Fibroblast of villous mesenchyme (primary cell): Measurements from ENCODE around the gene BTBD9. TPM values are rescaled to one million over a fixed set of nuclear protein-coding genes. Genes with fewer than 3 reads are reported as not detected.

ENCODE experiments used
- DNase-seq: peaks from one replicate; pipeline ENCODE4 v3.0.0-alpha.2; 2010; ENCODE audit warnings: low read depth
- H3K4me3 ChIP-seq: 2 replicates; pipeline ENCODE4 v1.5.1; 2011; ENCODE audit warnings: low read depth, mild to moderate bottlenecking, low read length
- total RNA-seq: library from RNA; depleted of rRNA; stranded (reverse); fragments of >200 nt; gene quantifications from 2 replicates; pipeline ENCODE4 v1.2.3, GENCODE V29; 2012
- TF ChIP-seq, protein P1 (sequence below): IDR thresholded peaks from 2 replicates; pipeline ENCODE4 v1.5.1; 2012; ENCODE audit warnings: low read depth, mild to moderate bottlenecking, low read length; ENCODE audit not compliant: insufficient read depth

Gene BTBD9
- total RNA-seq, 1 donor: 12.1 TPM

GRCh38 chr6:38527371-38527770 lies 112.4 kb downstream of the BTBD9 start:
- no peak overlapping the region for H3K4me3 ChIP-seq
- TF ChIP-seq, protein P1, sequence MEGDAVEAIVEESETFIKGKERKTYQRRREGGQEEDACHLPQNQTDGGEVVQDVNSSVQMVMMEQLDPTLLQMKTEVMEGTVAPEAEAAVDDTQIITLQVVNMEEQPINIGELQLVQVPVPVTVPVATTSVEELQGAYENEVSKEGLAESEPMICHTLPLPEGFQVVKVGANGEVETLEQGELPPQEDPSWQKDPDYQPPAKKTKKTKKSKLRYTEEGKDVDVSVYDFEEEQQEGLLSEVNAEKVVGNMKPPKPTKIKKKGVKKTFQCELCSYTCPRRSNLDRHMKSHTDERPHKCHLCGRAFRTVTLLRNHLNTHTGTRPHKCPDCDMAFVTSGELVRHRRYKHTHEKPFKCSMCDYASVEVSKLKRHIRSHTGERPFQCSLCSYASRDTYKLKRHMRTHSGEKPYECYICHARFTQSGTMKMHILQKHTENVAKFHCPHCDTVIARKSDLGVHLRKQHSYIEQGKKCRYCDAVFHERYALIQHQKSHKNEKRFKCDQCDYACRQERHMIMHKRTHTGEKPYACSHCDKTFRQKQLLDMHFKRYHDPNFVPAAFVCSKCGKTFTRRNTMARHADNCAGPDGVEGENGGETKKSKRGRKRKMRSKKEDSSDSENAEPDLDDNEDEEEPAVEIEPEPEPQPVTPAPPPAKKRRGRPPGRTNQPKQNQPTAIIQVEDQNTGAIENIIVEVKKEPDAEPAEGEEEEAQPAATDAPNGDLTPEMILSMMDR: no peak
- DNase-seq: no peak

DNA sequence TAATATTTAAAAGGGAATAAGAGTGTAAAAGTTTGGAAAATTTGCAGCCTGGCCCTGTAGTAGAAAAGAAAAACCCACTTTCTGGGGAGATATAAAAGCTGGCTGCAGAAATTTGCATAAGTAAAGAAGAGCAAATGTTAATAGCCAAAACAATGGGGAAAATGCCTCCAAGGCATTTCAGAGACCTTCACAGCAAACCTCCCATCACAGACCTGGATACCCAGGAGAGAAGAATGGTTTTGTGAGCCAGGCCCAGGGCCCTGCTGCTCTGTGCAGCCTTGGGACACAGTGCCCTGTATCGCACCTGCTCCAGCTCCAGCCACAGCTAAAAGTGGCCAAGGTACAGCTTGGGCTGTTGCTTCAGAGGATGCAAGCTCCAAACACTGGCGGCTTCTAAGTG lies 113.8 kb downstream of the BTBD9 start:
- TF ChIP-seq, protein P1: no peak
- no peak for DNase-seq
- H3K4me3 ChIP-seq: no peak overlapping the region

DNA sequence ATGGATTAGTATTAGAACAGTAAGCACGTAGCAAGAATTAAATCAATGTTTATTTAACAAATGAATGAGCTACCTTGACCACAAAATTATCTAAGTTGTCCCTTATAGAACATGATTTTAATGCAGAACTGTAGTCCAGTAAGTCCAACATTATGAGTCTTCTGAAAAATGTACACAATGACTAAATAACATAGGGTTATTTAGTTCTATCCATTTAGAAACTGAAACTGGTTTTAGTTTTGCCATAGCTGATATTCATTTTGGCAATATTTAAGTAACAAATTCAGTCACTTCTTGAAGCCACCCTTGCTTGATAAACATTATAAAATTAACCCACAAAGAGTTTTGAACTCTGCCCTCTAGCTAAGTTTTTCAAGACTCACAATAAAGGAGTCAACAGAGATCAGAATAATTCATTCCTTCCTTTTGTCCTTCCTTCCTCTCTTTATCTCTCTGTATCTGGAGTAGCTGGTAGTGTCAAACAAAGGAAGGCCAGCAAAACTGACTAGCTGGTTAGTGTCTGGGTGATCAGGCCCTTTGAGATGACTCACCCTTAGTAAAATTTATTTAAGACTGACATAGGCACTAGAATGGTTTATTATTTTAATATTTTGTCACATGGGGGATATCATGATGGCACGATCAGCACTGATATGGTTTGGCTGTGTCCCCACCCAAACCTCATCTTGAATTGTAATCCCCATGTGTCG lies 115.1 kb downstream of the BTBD9 start:
- TF ChIP-seq, protein P1: no peak
- H3K4me3 ChIP-seq: no peak overlapping the region
- DNase-seq: no peak

GRCh38 chr6:38522322-38522721 lies 117.4 kb downstream of the BTBD9 start:
- DNase-seq: peak; percentile 83
- H3K4me3 ChIP-seq: no peak overlapping the region
- TF ChIP-seq, protein P1: no peak

DNA sequence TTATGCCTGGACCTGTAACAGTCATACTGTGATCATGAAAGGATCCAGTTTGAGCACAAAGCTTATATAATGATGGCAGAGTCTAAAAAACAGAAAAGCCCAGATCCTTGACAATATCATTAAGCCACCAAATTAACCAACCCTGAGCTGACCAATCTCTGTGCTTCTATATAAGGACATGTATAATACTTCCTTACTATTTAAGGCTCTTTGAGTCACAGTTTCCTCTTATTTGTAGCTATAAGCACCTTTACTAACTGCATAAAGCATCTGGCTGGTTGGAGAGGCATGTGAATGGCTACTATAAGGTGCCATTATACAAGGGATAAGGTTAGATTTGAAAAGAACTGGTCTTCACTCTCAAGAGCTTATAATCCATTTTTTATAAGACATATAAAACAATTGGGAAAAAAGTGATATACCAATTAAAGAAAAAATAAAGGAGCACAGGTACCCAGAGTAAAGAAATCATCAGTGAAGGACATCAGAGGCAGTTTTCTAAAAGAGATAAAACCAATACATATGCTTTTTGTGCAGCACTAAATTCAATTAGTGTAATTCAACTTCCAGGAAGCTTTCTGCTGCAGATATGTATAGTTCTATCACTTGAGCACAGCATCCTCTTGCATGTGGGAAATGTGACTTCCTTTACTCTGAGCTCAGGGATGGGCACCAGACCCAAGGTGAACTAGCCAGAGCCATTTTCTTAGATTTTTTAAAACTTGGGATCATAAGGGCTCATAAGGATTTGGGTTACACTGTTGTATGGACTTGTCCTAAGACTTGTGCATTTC lies 121.0 kb downstream of the BTBD9 start:
- DNase-seq: no peak
- TF ChIP-seq, protein P1: no peak
- H3K4me3 ChIP-seq: no peak overlapping the region

GRCh38 chr6:38517005-38517404 lies 122.7 kb downstream of the BTBD9 start:
- DNase-seq: no peak
- no peak overlapping the region for H3K4me3 ChIP-seq
- TF ChIP-seq, protein P1: no peak
